Smooth muscle cell of the brain vasculature (primary cell): Measurements from ENCODE around the gene GNB1L.

Source experiments
- DNase-seq: peaks from one replicate; pipeline ENCODE4 v3.0.0-alpha.2; 2012; ENCODE audit warnings: low read depth, low spot score

GNB1L gene, protein sequence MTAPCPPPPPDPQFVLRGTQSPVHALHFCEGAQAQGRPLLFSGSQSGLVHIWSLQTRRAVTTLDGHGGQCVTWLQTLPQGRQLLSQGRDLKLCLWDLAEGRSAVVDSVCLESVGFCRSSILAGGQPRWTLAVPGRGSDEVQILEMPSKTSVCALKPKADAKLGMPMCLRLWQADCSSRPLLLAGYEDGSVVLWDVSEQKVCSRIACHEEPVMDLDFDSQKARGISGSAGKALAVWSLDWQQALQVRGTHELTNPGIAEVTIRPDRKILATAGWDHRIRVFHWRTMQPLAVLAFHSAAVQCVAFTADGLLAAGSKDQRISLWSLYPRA

GRCh38 chr22:19854778-19855503 lies at the start of gene GNB1L, which contains the start of gene RTL10:
GNB1L (minus strand) TSS chr22:19854874; CDS start chr22:19821355, 33,519 bp downstream.
RTL10 (minus strand) TSS chr22:19854874; CDS start chr22:19852261, 2,613 bp downstream.
- peak; percentile 95 for DNase-seq

GRCh38 chr22:19904174-19904856 lies 49.6 kb upstream of the GNB1L start:
- no peak for DNase-seq

DNA sequence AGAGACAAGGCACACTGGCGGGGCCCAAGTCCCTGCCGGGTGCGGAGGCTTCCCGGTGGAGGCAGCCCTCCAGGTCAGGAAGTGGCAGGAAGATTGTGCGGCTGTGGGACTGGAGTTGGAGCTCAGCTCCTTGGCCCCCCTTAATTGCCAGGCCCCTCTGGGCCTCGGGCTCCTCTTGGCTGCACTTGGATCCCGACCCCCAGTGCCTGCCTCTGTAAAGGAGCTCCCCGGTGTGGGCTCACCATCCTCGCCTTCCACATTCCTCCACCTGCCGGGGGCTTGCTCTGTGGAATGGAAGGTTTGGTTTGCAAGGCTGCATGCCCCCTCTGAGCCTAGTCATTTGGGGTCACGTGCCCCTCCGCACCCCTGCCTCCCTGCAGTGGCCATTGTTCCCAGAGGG lies 48.8 kb upstream of the GNB1L start:
- no peak for DNase-seq

DNA sequence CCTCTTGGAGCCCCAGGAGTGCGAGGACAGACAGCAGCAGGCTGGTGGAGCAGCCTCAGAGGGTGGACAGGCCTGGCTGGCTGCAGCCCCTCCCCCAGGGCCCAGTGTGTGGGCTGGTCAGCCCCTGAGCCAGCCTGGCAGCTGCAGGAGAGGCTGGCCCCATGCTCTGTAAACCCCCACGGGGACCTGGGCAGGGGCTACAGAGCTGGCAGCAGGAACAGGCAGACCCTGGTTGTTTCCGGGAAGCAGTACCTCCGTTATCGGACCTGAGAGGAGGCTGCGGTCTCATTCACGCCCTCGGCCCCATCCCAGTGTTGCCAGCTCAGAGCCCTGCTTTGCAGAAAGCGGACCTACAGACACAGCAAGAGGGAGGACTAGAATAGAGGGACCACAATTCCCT lies 48.4 kb upstream of the GNB1L start:
- DNase-seq: no peak

DNA sequence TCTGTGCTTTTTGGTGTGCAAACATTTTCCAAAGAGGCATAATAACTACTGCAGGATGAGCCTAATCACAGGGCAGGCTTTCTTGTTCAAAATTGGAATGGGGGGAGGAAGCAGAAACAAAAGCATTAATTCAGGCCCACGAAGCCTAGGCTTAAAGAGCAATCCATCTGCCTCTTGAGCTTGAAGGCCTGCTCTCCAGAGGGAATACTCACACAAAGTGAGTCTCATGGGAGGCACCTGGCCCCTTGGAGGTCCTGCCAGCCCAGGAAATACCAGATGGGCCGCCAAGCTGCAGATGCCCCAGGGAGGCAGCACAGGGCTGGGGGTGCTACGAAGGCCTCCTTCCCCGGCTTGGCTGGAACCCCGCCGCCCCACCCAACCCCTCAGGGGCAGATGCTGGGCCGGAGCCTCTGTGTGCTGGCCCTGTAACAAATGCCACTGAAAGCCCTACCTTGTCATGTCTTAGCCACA lies 47.6 kb upstream of the GNB1L start:
- DNase-seq: no peak

- no peak for DNase-seq
These were observed 47.0 kb upstream of the GNB1L start for GRCh38 chr22:19901577-19902244.

GRCh38 chr22:19900707-19901436 lies 46.2 kb upstream of the GNB1L start:
- DNase-seq: no peak

GRCh38 chr22:19898831-19899567 lies 44.3 kb upstream of the GNB1L start:
- no peak for DNase-seq

GRCh38 chr22:19898145-19898544 lies 43.5 kb upstream of the GNB1L start:
- DNase-seq: no peak

DNA sequence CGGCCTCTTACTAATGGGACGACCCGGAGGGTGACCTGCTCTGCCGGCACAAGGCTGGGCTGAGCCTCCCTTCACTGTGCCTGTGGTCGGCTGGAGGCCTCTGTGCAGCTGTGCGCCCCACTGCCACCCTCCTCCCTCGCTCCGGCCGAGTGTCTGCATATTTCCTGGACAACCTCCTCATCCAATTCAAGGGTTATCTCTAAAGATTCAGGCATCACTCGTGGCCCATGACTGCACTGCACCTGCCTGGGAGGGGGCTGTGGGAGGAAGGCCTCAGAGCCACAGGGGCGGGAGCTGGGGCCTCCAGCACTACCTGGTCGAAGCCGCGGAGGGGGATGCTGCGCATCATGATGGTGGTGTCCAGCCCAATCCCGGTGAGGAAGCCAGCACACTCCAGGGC lies 43.1 kb upstream of the GNB1L start:
- DNase-seq: no peak

DNA sequence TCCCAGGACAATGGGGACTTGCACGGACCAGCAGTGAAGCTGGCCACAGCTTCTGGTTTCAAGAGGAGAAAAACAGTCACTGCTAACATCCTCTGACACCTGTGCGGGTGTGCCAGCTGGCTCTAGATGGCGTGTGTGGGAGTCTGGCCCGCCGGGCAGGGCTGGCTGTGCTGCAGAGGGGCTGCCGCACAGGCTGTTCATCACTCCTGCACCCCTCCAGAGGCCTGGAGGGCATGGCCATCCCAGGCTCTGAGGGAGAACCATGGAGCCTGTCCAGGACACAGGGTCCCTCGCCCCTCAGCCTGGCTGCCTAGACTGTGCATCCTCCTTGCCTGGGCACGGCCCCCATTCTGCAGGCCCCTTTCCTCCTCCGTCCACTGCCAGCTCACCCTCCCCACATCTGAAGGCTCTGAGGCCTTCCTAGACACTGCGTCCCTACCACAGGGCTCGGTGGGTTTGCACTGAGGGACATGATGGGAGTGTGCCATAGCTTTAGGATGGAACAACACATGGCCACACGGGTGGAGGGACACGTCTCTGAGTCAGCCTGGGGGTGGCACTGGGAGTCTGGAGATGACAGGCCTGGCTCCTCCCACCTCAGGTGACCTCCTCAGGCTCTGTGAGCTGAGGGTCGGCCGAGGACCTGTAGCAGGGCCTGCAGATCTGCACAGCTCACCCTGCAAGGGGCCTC lies 42.1 kb upstream of the GNB1L start:
- no peak for DNase-seq

- no peak for DNase-seq
These were observed 40.6 kb upstream of the GNB1L start for GRCh38 chr22:19895160-19895849.

DNA sequence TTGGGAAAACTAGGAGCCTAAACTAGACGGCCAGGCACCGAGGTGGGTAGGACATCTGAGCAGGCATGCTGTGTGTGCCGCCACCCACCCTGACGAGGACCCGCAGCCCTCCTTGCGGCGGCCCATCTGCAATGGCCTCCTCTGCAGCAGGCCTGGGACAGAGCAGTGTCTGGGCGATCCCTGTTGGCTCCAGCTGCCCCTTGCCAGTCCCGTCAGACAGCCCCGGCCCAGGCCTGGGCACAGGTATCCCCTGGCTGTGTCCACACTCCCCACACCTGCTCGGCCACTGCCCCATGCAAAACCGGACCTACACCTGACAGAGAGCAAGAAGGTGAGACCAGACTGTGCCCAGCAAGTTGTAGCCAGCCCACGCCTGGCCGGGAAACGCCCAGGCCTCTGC lies 38.7 kb upstream of the GNB1L start:
- DNase-seq: no peak

DNA sequence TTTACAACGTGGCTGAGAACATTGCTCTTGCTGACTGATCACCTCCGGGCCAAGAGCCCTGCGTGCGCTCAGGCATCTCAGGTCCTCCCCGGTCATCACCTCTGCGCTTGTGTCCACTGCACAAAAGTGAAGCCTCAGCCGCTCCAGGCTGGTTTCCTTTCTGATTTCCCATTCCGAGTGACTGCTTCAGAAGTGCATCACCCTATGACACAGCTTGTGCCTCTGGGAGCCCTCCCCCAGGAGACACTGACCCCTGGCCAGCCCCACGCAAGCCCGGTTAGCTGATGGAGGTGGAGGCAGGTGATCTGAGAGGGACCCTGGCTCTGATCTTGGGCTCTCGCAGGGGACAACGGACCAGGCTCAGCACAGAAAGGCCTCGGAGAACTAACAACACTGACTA lies 38.3 kb upstream of the GNB1L start:
- DNase-seq: no peak

- DNase-seq: no peak
These were observed 37.7 kb upstream of the GNB1L start for GRCh38 chr22:19892257-19892879.

DNA sequence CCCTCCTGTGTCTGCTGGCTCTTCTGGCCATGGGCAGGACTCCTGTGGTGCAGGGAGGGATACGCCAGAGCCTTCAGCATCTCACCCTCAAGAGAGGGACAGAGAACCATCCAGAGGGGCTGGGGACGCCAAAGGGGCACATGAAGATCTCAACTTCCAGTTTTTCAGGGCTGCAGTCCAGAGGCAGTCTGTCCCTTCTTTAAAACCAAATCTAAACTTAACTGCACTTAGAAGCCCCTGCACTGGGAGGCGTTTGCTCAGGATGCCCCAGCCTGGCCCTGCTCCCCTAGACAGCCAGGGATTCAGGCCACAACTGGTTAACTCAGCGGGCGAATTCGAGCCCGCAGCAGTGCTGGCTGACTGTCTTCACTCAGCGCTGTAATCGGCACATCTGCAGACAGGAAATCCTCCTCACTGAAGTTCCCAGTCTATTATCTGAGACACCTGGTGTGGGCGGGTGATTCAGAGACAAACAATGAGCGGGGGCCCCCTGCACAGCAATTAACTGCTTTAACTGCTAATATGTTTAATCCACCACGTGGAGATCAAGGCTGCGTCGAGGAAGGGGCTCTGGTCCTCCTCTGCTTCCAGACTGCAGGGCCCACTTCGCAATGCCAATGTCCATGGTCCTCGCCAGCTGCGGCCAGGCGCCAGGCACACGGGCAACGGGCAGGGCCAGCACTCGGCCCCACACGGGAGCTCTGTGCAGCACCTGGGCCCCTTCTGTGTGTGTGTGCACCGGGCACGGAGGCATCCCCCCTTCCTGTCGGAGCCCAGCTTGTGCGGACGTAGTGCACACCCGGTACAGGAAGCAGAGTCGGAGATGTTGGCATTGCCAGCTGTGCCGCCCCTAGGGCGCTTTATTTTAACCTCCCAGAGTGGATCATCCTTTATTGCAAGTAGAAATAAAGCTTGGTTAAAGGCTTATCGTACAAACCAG lies 36.9 kb upstream of the GNB1L start:
- DNase-seq: no peak

GRCh38 chr22:19890502-19891316 lies 36.0 kb upstream of the GNB1L start:
- no peak for DNase-seq
